NT2/D1 (cell line): ENCODE measurements around the gene VTI1A.
"Not testable (repeated sequence)": the region's sequence is repeated elsewhere in the genome, so short reads cannot be mapped to it uniquely, and the experiment has no call there.

Experiments used
- DNase-seq: peaks from one replicate; pipeline ENCODE4 v3.0.0-alpha.2; 2011; ENCODE audit warnings: low read depth, low spot score
- H3K27me3 ChIP-seq: 2 replicates; pipeline ENCODE4 v1.6.0; 2011; ENCODE audit warnings: mild to moderate bottlenecking; ENCODE audit not compliant: insufficient read length, insufficient read depth
- H3K36me3 ChIP-seq: 2 replicates; pipeline ENCODE4 v1.6.1; 2011; ENCODE audit warnings: mild to moderate bottlenecking, low read length, mixed read lengths; ENCODE audit not compliant: insufficient read depth, insufficient read length
- H3K4me1 ChIP-seq: 2 replicates; pipeline ENCODE4 v1.5.1; 2011; ENCODE audit not compliant: insufficient read depth, insufficient read length
- H3K4me3 ChIP-seq: 2 replicates; pipeline ENCODE4 v1.5.1; 2011; ENCODE audit warnings: low read depth; ENCODE audit not compliant: insufficient read length
- H3K9ac ChIP-seq: 2 replicates; pipeline ENCODE4 v1.6.0; 2011; ENCODE audit warnings: low read depth; ENCODE audit not compliant: insufficient read length
- H3K9me3 ChIP-seq: 2 replicates; pipeline ENCODE4 v1.5.1; 2011; ENCODE audit warnings: mild to moderate bottlenecking, low read length; ENCODE audit not compliant: insufficient read depth
- SUZ12 ChIP-seq: IDR thresholded peaks from 2 replicates; pipeline ENCODE4 v1.6.1; 2011; ENCODE audit not compliant: insufficient read length, insufficient read depth; ENCODE audit errors: extremely low read depth
- YY1 ChIP-seq: IDR thresholded peaks from 2 replicates; pipeline ENCODE4 v1.6.1; 2011; ENCODE audit not compliant: insufficient read length, insufficient read depth
- ZNF274 ChIP-seq: IDR thresholded peaks from 2 replicates; pipeline ENCODE4 v1.6.1; 2011; ENCODE audit warnings: mild to moderate bottlenecking, low read depth, low read length

Gene VTI1A

DNA sequence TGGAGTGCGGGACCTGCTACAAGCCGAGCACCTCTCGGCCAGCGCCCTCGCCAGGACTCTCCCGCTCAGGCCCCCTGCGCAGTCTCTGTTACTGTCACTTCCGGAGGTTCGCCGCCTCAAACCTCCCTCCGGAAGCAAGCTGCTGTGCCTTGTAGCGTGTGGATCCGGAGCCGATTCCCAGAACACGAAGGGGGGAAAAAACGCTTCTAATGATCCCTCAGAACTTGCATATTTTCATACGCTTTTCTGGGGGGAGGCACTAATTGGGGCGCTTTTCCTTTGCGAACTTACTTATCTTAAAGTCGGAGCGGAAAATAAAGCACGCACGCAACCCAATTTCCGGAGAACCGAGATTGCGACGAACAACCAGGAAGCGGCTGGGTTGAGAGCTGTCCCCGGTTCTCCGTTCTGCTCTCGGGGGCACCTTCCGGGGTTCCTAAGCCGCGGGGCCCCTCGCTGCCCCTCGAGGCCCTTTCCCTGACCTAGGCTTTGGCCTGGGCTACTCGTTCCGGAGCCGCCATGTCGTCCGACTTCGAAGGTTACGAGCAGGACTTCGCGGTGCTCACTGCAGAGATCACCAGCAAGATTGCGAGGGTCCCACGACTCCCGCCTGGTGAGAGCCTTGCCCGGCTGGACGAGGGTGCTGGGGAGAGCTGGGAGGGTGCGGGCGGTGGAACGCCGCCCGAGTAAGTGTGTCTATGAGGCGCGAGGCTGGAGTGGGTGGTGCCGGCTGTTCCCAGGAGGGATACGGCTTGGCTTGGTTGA is at the start of gene VTI1A, which contains the start of gene ZDHHC6:
VTI1A (plus strand) TSS at position 361 of the 765 bp plus-strand sequence; CDS start at position 520, 159 bp downstream.
ZDHHC6 (minus strand) TSS at position 60 of the 765 bp plus-strand sequence. CDS start 1,478 bp downstream, outside the sequence.
- no peaks in the 10 kb centered on the region for H3K9me3 ChIP-seq
- TF ChIP-seq ZNF274 (no peak), SUZ12 (no peak), YY1 (no peak)
- no peaks in the 10 kb centered on the region for H3K4me1 ChIP-seq
- peak within 1 kb of the TSS; percentile 88 for H3K4me3 ChIP-seq
- DNase-seq, result peak; percentile 71
- H3K9ac ChIP-seq, result peak within 1 kb of the TSS; percentile 97
- H3K27me3 ChIP-seq, result no peaks in the 10 kb centered on the region
- H3K36me3 ChIP-seq, result peaks cover 40% of the 10 kb centered on the region

DNA sequence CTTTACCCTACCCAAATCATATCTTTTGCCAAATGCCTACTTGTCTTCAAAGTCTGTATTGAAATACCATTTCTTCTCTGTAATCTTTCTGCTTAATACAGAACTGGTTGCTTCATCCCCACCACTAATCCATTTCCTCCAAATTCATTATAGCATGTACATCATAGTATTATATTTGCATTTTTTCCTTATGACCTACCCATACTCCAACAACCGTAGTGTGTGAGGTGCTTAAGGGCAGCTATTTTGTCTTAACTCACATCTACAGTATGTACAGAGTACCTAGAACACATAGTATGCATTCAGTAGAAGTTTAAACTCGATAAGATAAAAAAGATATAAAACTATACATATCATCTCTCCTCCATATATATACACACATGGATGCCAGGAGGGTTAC is 49.4 kb upstream of the VTI1A start:
- H3K4me3 ChIP-seq, result no peak overlapping the region
- no peak for TF ChIP-seq SUZ12
- TF ChIP-seq YY1, result no peak
- TF ChIP-seq ZNF274, result no peak
- H3K9ac ChIP-seq, result no peak overlapping the region
- no peaks in the 10 kb centered on the region for H3K9me3 ChIP-seq
- H3K4me1 ChIP-seq, result no peaks in the 10 kb centered on the region
- no peak for DNase-seq
- H3K27me3 ChIP-seq, result no peaks in the 10 kb centered on the region
- no peaks in the 10 kb centered on the region for H3K36me3 ChIP-seq

GRCh38 chr10:112402917-112403316 is 44.1 kb upstream of the VTI1A start:
- H3K9me3 ChIP-seq, result no peaks in the 10 kb centered on the region
- H3K27me3 ChIP-seq, result no peaks in the 10 kb centered on the region
- H3K9ac ChIP-seq, result no peak overlapping the region
- H3K4me1 ChIP-seq, result no peaks in the 10 kb centered on the region
- H3K4me3 ChIP-seq, result no peak overlapping the region
- TF ChIP-seq SUZ12 (no peak), YY1 (no peak), ZNF274 (no peak)
- no peaks in the 10 kb centered on the region for H3K36me3 ChIP-seq
- DNase-seq, result no peak

DNA sequence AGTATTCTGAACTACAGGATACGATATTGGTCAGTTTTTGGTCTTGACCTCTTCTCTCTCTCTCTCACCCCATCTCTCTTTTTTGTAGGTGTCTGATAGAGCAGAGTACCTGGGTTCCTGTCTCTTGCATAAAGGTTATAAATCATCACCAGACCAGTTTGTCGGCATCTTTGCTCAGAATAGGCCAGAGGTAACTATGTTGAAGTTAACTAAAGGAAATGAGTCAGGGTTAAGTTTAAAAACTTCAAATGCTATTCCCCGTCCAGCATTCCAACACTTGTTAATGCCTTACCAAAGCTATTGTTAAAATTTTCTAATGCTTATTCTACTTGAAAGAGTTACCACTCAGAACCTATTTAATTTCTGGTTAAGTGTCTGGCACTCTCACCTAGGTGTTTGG is 42.4 kb upstream of the VTI1A start:
- Histone ChIP-seq H3K9me3 (no peaks in the 10 kb centered on the region), H3K27me3 (no peaks in the 10 kb centered on the region), H3K4me1 (no peaks in the 10 kb centered on the region), H3K4me3 (no peak overlapping the region), H3K36me3 (no peaks in the 10 kb centered on the region), H3K9ac (no peak overlapping the region)
- no peak for DNase-seq
- no peak for TF ChIP-seq SUZ12
- no peak for TF ChIP-seq ZNF274
- TF ChIP-seq YY1, result no peak

DNA sequence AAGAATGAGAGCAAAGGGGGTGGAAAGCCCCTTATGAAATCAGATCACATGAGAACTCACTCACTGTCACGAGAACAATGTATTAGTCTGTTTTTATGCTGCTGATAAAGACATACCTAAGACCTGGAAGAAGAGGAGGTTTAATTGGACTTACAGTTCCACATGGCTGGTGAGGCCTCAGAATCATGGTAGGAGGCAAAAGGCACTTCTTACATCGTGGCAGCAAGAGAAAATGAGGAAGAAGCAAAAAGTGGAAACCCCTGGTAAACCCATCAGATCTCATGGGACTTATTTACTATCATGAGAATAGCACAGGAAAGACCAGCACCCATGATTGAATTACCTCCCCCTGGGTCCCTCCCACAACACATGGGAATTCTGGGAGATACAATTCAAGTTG is 40.2 kb upstream of the VTI1A start:
- not testable (repeated sequence) for H3K4me3 ChIP-seq, H3K4me1 ChIP-seq, DNase-seq, H3K9ac ChIP-seq, H3K36me3 ChIP-seq, H3K9me3 ChIP-seq, H3K27me3 ChIP-seq

GRCh38 chr10:112407696-112408095 is 39.3 kb upstream of the VTI1A start:
- H3K36me3 ChIP-seq, result no peaks in the 10 kb centered on the region
- H3K27me3 ChIP-seq, result no peaks in the 10 kb centered on the region
- no peak overlapping the region for H3K4me3 ChIP-seq
- no peak for DNase-seq
- H3K9ac ChIP-seq, result no peak overlapping the region
- no peaks in the 10 kb centered on the region for H3K9me3 ChIP-seq
- no peaks in the 10 kb centered on the region for H3K4me1 ChIP-seq
- TF ChIP-seq YY1 (no peak), SUZ12 (no peak), ZNF274 (no peak)

DNA sequence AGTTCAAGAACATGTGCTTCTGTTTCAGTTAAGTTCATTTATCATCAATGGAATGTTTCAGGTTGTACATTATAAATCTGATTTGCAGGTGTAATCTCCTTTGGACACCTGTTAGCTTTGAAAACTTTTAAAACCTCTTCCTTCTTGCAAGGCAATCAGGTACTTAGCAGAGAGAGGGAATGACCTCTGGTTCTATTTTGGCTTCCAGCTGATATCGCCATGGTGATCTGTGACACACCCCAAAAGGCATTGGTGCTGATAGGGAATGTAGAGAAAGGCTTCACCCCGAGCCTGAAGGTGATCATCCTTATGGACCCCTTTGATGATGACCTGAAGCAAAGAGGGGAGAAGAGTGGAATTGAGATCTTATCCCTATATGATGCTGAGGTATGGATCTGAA is 37.7 kb upstream of the VTI1A start:
- TF ChIP-seq YY1 (no peak), ZNF274 (no peak), SUZ12 (no peak)
- Histone ChIP-seq H3K36me3 (no peaks in the 10 kb centered on the region), H3K4me3 (no peak overlapping the region)

DNA sequence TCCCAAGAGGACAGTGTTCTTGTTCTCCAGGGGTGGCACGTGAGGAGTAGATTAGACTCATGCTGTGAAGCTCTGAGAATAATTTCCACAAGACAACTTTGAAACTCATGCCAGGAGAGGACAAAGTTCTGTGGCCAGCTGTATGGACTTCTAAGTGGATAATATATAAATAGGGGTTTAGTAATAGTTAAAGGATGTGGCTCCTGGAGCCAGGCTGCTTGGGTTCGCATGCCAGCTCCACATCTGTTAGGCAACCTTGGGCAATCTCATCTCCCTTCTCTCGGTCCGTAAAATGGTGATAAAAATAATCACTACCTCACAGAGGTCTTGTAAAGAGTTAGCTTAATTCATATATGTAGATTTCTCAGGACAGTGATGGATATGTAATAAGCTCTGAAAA is 37.3 kb upstream of the VTI1A start:
- Histone ChIP-seq H3K36me3 (no peaks in the 10 kb centered on the region), H3K4me1 (no peaks in the 10 kb centered on the region), H3K9ac (no peak overlapping the region), H3K9me3 (no peaks in the 10 kb centered on the region), H3K27me3 (no peaks in the 10 kb centered on the region), H3K4me3 (no peak overlapping the region)
- no peak for TF ChIP-seq ZNF274
- no peak for TF ChIP-seq SUZ12
- no peak for TF ChIP-seq YY1
- DNase-seq, result no peak

More for the DNA sequence above, 37.7 kb upstream of the VTI1A start:
- no peak overlapping the region for H3K9ac ChIP-seq
- H3K4me1 ChIP-seq, result no peaks in the 10 kb centered on the region
- H3K27me3 ChIP-seq, result no peaks in the 10 kb centered on the region
- no peaks in the 10 kb centered on the region for H3K9me3 ChIP-seq
- no peak for DNase-seq
